ENCODE measurements around the gene PARVG.
A peak's percentile ranks its signal among the peaks of the same experiment; 100 is the strongest.

The PARVG gene

GRCh38 chr22:44180706-44181032 lies at the start of gene PARVG:
Gene PARVG, plus strand, starts transcription at chr22:44180925. Its CDS starts 2,405 bp downstream, at chr22:44183330.
- peak; percentile 33 to 47 for DNase-seq
- peak; percentile 53 for ATAC-seq
- H3K4me1 Mint-ChIP-seq = peaks cover 38% of the 10 kb centered on the region

GRCh38 chr22:44131412-44131811 lies 49.3 kb upstream of the PARVG start:
- Mint-ChIP-seq H3K9me3 (peaks cover 13 to 21% of the 10 kb centered on the region in 2 donors), H3K27ac (peak overlapping the region in 1 of 2 donors; percentile 54), H3K4me1 (no peaks in the 10 kb centered on the region), H3K27me3 (no peaks in the 10 kb centered on the region), H3K4me3 (no peak overlapping the region)
- DNase-seq (no peak), ATAC-seq (no peak)

More at GRCh38 chr22:44180706-44181032, at the start of gene PARVG:
- no peaks in the 10 kb centered on the region for H3K27me3 Mint-ChIP-seq
- H3K27ac Mint-ChIP-seq = peak within 1 kb of the TSS; percentile 96 to 97
- H3K4me3 Mint-ChIP-seq = peak within 1 kb of the TSS; percentile 95 to 96
- no peaks in the 10 kb centered on the region for H3K9me3 Mint-ChIP-seq

GRCh38 chr22:44131989-44132685 lies 48.6 kb upstream of the PARVG start:
- Mint-ChIP-seq H3K27ac (no peak overlapping the region), H3K4me1 (no peaks in the 10 kb centered on the region), H3K9me3 (peaks cover 18 to 27% of the 10 kb centered on the region in 2 donors), H3K27me3 (no peaks in the 10 kb centered on the region), H3K4me3 (no peak overlapping the region)
- no peak for DNase-seq
- no peak for ATAC-seq

GRCh38 chr22:44132724-44133123 lies 48.0 kb upstream of the PARVG start:
- H3K4me3 Mint-ChIP-seq = no peak overlapping the region

GRCh38 chr22:44133161-44133560 lies 47.6 kb upstream of the PARVG start:
- ATAC-seq (no peak), DNase-seq (no peak)
- H3K27me3 Mint-ChIP-seq = no peaks in the 10 kb centered on the region
- no peaks in the 10 kb centered on the region for H3K4me1 Mint-ChIP-seq
- H3K9me3 Mint-ChIP-seq = peaks cover 22 to 29% of the 10 kb centered on the region in 2 donors
- H3K27ac Mint-ChIP-seq = no peak overlapping the region
- H3K4me3 Mint-ChIP-seq = no peak overlapping the region

More at GRCh38 chr22:44132724-44133123, 48.0 kb upstream of the PARVG start:
- Mint-ChIP-seq H3K4me1 (no peaks in the 10 kb centered on the region), H3K9me3 (peaks cover 19 to 27% of the 10 kb centered on the region in 2 donors), H3K27ac (no peak overlapping the region), H3K27me3 (no peaks in the 10 kb centered on the region)
- no peak for DNase-seq
- ATAC-seq = no peak

GRCh38 chr22:44133901-44134571 lies 46.7 kb upstream of the PARVG start:
- DNase-seq = no peak
- Mint-ChIP-seq H3K27me3 (no peaks in the 10 kb centered on the region), H3K27ac (peak overlapping the region in 1 of 2 donors; percentile 33), H3K4me1 (no peaks in the 10 kb centered on the region), H3K4me3 (no peak overlapping the region), H3K9me3 (peaks cover 22 to 35% of the 10 kb centered on the region in 2 donors)
- ATAC-seq = no peak

- ATAC-seq = no peak
- H3K27me3 Mint-ChIP-seq = no peaks in the 10 kb centered on the region
- no peak for DNase-seq
- no peaks in the 10 kb centered on the region for H3K4me1 Mint-ChIP-seq
- H3K9me3 Mint-ChIP-seq = peaks cover 22 to 35% of the 10 kb centered on the region in 2 donors
- H3K27ac Mint-ChIP-seq = no peak overlapping the region
- no peak overlapping the region for H3K4me3 Mint-ChIP-seq
Measured at GRCh38 chr22:44136112-44136511, 44.6 kb upstream of the PARVG start.

GRCh38 chr22:44136786-44137185 lies 43.9 kb upstream of the PARVG start:
- peaks cover 22 to 35% of the 10 kb centered on the region in 2 donors for H3K9me3 Mint-ChIP-seq
- H3K27me3 Mint-ChIP-seq = no peaks in the 10 kb centered on the region

GRCh38 chr22:44137415-44137814 lies 43.3 kb upstream of the PARVG start:
- no peaks in the 10 kb centered on the region for H3K4me1 Mint-ChIP-seq
- no peak overlapping the region for H3K4me3 Mint-ChIP-seq
- H3K27ac Mint-ChIP-seq = no peak overlapping the region
- DNase-seq (no peak), ATAC-seq (no peak)
- no peaks in the 10 kb centered on the region for H3K27me3 Mint-ChIP-seq
- H3K9me3 Mint-ChIP-seq = peaks cover 22 to 35% of the 10 kb centered on the region in 2 donors

More at GRCh38 chr22:44136786-44137185, 43.9 kb upstream of the PARVG start:
- Mint-ChIP-seq H3K4me3 (no peak overlapping the region), H3K4me1 (no peaks in the 10 kb centered on the region), H3K27ac (no peak overlapping the region)
- ATAC-seq = no peak
- DNase-seq = no peak

GRCh38 chr22:44139773-44140172 lies 41.0 kb upstream of the PARVG start:
- Mint-ChIP-seq H3K27ac (peak overlapping the region in 1 of 2 donors; percentile 83), H3K4me3 (no peak overlapping the region), H3K27me3 (no peaks in the 10 kb centered on the region), H3K9me3 (peaks cover 22 to 35% of the 10 kb centered on the region in 2 donors), H3K4me1 (no peaks in the 10 kb centered on the region)
- no peak for ATAC-seq
- DNase-seq = no peak

GRCh38 chr22:44142421-44143104 lies 38.2 kb upstream of the PARVG start:
- ATAC-seq (no peak), DNase-seq (no peak)
- Mint-ChIP-seq H3K27me3 (no peaks in the 10 kb centered on the region), H3K9me3 (peaks cover 8 to 12% of the 10 kb centered on the region in 2 donors), H3K4me3 (no peak overlapping the region), H3K4me1 (no peaks in the 10 kb centered on the region), H3K27ac (no peak overlapping the region)

GRCh38 chr22:44143105-44143474 lies 37.6 kb upstream of the PARVG start:
- Mint-ChIP-seq H3K27me3 (no peaks in the 10 kb centered on the region), H3K9me3 (peaks cover 4 to 6% of the 10 kb centered on the region in 2 donors), H3K27ac (no peak overlapping the region), H3K4me1 (no peaks in the 10 kb centered on the region), H3K4me3 (no peak overlapping the region)
- DNase-seq (no peak), ATAC-seq (no peak)

GRCh38 chr22:44143579-44143978 lies 37.1 kb upstream of the PARVG start:
- DNase-seq (no peak), ATAC-seq (no peak)
- Mint-ChIP-seq H3K4me3 (no peak overlapping the region), H3K4me1 (no peaks in the 10 kb centered on the region), H3K9me3 (peaks cover 2 to 4% of the 10 kb centered on the region in 2 donors), H3K27me3 (no peaks in the 10 kb centered on the region), H3K27ac (peak overlapping the region; percentile 53 to 77)

- no peak for DNase-seq
- no peaks in the 10 kb centered on the region for H3K27me3 Mint-ChIP-seq
- H3K27ac Mint-ChIP-seq = peak overlapping the region; percentile 53 to 77
- no peak overlapping the region for H3K4me3 Mint-ChIP-seq
- ATAC-seq = no peak
- H3K4me1 Mint-ChIP-seq = no peaks in the 10 kb centered on the region
- H3K9me3 Mint-ChIP-seq = peaks cover 0 to 4% of the 10 kb centered on the region in 2 donors
Measured at GRCh38 chr22:44144046-44144569, 36.6 kb upstream of the PARVG start.

- ATAC-seq = no peak
- Mint-ChIP-seq H3K27me3 (no peaks in the 10 kb centered on the region), H3K9me3 (peaks cover 0 to 4% of the 10 kb centered on the region in 2 donors), H3K4me1 (no peaks in the 10 kb centered on the region), H3K27ac (no peak overlapping the region), H3K4me3 (no peak overlapping the region)
- no peak for DNase-seq
Measured at GRCh38 chr22:44145544-44145943, 35.2 kb upstream of the PARVG start.

Data from stimulated activated naive CD8-positive, alpha-beta T cell treated with anti-CD3 and anti-CD28 coated beads, Interleukin-15, amount 100 ng/mL, for 72 hours (primary cell).